GM18520 (cell line): Measurements from ENCODE around the gene ACLY.
"Not testable (repeated sequence)": the region's sequence is repeated elsewhere in the genome, so short reads cannot be mapped to it uniquely, and the experiment has no call there.

Source experiments
- ATAC-seq: cut with Tn5 transposase; IDR thresholded peaks from one replicate; pipeline ENCODE4 v1.9.1; 2021; ENCODE audit not compliant: unreplicated experiment

Gene ACLY

DNA sequence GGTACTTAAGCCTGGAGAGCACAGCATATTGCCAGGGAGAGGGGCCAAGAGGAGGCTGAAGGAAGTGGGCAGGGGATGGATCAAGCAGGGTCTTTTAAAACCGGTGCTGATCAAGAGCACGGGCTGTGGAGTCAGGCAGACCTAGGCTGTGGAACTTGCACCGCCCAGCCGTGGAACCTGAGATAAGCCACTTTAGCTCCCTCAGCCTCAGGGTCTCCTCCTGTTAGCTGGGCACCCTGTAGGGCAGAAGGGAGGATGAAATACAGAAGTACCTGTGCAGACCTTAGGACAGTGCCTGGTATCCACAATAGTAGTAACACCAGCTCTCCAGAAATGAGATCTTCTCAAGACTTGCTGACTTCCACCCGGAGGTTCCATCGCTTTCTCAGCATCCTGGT, 20.9 kb upstream of the ACLY start:
- ATAC-seq: no peak

GRCh38 chr17:41939044-41939692, 20.4 kb upstream of the ACLY start:
- ATAC-seq: no peak

DNA sequence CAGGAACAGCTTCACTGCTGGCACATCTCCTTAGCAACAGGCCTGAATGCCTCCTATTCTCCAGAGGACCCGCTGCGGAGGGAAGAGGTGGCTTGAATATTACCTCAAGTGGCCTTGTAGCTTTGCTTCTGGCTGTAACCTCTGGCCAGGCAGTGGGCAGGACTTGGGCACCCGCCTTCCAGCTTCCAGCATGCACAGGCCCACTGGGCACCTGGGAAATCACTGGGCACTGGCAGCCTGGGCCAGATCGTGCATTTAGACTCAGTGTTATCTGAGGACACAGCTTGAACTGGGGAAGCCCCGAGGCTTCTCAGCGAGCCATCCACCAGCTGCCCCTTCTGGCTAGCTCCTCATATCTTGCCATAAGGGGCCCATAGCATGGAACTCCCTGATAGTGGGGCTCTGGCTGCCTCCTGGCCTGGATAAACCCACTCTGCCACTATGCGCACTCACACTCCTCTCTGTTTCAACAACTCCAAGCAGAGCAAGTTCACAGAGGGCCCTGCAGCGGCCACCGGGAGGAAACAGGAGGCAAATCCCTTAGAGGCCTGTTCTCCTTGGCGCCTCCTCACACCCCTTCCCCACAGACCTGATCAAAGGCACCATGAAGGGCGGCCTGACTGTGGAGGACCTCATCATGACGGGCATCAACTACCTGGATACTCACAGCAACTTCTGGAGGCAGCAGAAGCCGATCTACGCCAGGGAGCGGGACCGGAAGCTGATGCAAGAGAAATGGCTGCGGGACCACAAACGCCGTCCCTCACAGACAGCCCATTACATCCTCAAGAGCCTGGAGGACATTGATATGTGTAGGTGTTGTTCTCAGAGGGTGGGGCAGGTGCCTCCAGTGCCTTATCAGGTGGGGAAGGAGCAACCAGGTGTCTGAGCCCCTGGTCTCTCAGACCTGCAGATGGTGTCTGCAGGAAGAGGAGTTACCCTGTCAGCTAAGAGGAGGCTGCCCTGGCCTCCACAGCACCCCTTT, 19.5 kb upstream of the ACLY start:
- ATAC-seq: no peak

DNA sequence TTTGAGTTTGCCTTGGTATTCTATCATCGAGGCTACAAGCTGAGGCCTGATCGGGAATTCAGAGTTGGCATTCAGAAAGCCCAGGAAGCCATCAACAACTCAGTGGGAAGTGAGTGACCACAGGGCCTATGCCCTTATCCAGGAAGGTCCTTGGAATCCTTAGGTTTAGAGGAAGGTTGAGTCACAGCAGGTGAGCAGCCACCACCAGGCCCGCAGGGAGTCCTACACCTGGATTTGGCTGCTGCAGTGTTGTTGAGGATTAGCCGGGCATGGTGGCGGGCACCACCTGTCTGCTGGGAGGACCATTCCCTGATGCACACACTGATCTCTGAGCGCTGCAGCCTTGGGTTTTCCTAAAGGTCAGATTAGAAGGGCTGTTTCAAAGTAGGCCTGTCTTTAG, 16.9 kb upstream of the ACLY start:
- ATAC-seq: no peak

DNA sequence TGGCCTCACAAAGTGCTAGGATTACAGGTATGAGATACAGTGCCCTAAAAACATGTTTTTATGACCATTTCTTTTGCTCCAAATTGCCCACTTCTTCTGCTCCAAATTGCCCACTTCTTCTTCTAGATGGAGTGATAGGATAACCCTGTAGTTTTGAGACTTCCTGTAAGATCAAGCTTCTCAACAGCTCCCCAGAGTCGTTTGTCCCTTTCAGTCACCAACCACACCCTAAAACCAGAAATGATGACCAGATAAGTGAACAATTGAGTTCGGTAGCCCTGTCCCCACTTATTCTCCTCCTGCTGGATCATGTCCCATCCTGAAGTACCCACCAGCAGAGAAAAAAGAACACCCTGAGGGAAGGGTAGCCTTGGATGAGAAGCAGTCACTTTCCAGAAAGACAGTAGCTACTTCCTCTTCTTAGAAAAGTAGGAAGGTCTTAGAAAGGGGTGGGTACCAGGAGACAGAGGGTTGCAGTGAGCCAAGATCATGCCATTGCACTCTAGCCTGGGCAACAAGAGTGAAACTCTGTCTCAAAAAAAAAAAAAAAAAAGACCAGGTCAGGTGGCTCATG, 14.2 kb upstream of the ACLY start:
- ATAC-seq: no peak

DNA sequence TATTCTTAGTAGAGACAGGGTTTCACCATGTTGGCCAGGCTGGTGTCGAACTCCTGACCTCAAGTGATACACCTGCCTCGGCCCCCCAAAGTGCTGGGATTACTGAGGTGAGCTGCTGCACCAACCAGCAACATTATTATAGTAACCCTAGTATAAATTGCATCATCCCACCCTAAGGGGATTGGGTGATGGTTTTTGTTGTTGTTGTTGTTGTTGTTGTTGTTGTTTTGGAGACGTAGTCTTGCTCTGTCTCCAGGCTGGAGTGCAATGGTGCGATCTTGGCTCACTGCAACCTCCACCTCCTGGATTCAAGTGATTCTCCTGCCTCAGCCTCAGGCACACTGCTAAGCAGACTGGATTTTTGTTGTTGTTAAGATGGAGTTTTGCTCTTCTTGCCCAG, 13.0 kb upstream of the ACLY start:
- ATAC-seq: not testable (repeated sequence)

DNA sequence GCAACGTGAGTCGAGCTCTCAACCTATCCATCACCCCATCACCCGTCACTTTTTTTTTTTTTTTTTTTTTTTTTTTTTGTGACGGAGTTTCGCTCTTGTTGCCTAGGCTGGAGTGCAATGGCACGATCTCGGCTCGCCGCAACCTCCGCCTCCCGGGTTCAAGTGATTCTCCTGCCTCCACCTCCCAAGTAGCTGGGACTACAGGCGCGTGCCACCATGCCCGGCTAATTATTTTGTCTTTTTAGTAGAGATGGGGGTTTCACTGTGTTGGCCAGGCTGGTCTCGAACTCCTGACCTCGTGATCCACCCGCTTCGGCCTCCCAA, 12.0 kb upstream of the ACLY start:
- not testable (repeated sequence) for ATAC-seq

DNA sequence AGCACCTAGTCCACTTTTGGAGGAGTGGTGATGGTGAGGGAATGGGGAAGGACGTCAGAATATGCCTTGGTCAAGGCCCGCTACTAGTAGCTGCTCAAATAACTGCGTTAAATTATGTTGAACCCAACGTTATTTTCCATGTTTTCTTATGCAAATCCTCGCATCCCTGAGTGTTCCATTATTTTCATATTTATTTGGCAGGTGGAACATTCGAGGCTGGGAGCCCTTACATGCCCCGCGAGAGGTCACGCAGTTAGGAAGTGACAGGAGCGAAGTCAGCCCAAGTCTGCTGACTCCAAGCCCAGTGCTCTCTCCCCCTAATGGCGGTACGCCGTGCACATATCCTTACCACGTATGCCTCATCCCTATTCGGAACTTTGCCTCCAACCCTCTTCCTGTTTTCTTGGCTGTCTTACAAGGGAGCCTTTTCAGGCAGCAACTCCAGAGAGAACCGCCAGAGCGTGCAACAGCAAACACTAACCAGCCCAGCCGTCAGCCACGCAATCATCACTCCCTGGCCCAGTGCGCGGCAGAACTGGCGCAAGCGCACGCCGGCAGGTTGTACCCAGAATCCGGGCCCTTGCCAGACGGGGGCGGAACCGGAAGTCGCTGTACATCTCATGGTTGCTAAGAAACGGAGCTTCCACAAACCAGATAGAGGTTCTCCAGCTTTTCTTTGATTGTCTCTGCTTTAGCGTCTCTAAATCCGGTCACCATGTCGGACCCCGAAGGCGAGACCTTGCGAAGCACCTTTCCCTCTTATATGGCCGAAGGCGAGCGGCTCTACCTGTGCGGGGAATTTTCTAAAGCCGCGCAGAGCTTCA, 11.5 kb upstream of the ACLY start, which contains the start of gene ODAD4:
TSS of gene ODAD4 (plus strand) at position 609 of the 824 bp plus-strand sequence. CDS start at position 716, 107 bp downstream.
- ATAC-seq: peak; percentile 87

DNA sequence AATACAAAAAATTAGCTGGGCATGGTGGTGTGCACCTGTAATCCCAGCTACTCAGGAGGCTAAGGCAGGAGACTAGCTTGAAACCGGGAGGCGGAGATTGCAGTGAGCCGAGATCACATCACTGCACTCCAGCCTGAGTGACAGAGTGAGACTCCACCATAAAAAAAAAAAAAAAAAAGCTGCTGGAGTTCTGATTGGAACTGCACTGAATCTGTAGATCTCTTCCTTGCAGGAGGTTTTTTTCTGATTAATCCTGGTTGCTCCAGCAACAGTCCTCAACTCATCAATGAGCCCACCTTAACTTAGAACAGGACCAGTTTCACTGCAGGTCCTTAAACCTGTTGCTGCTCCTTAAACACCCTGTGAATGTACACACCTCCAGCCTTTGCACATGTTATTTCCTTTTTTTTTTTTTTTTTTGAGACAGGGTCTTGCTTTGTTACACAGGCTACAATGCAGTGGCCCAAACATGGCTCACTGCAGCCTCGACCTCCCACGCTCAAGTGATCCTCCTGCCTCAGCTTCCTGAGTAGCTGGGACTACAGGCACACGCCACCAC, 10.0 kb upstream of the ACLY start:
- no peak for ATAC-seq

DNA sequence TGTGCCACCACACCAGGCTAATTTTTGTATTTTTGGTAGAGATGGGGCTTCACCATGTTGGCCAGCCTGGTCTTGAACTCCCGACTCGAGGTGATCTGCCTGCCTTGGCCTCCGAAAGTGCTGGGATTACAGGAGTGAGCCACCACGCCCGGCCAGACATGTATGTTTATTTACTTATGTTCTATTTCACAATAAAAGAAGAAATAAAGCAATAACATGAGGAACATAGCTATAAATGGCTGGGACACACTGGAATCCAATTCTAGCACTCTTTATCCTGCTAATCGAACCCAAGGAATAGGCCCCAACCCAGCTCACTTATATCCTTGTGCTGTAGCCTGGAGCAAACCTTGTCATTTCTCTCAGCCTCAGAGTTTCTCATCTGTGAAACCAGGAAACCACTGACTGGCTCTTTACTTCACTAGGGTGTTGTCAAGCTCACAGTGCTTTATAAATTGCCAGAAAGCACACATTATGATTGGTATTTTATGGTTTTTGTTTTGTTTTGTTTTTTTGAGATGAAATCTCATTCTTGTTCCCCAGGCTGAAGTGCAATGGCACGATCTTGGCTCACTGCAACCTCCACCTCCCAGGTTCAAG, 7.3 kb upstream of the ACLY start:
- no peak for ATAC-seq

- ATAC-seq: no peak
These were observed 1.8 kb upstream of the ACLY start for GRCh38 chr17:41920580-41920955.

GRCh38 chr17:41919840-41920579, 1.3 kb upstream of the ACLY start:
- no peak for ATAC-seq

DNA sequence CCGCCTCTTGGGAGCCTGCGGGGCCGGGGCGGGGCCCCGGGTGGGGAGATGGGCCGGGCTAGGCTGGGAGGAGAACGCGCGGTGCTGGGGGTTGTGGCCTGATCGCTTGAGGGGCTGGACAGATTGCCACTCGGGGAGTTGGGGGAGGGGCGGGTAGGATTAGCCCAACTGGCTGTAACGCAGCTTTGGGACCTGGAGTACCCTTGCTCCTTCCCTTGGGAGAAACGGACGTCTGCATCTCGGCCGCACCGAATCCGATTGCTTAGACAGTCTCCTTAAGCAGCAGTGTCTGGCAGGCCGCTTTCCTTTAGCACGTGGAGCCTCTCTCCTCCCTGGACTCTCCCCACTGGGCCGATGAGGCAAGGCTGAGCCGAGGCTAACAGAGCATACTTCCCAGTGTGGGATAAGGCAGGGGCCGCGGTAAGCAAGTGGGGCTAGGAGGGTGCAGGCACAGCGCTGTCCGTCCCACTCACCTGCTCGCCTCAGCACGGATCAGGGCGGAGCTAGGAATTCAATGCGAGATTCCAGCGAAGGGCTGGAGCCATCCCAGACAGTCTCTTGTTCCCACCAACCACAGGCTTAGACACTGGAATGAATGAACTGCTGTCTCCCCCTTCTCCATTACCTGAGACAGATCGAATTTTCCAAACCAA, 540 bp upstream of the ACLY start:
- ATAC-seq: no peak

- no peak for ATAC-seq
These were observed 955 bp downstream of the ACLY start for GRCh38 chr17:41917679-41918313.

DNA sequence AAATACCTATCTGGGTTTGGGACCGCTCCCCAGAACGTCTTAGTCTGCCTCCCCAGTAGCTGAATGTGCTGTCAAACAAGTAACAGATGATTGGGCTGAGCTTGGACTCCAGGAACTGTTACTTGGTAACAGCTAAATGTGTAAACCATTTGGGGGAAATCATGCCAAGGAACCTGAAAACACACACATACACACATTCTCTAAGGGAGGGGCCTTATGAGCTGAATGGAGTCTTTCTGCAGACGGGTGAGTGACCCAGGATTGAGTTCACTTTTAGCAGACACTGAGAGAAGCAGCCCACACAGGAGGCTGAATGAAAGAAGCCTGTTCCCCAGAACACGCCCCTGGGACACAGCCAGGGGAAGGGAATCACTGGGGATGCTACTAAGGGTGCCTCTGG, 1.6 kb downstream of the ACLY start:
- no peak for ATAC-seq

DNA sequence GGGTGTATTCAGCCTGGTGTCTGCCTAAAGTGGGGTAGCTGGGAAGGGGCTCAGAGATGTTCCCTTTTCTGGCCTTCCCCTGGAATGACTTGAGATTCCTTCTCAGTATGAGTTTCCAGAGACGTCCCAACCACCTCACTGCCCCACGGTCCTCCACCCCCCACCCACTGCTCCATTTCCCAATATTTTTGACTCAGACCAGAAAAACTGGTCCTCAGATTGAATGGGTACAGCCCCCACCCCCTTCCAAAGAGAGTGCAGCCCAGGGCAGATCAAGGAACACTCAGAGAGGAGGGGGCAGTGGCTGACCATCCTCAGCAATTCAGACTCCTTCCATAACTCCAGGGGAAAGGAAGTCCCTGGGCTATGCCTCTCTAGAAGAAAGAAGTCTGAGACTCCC, 3.2 kb downstream of the ACLY start:
- ATAC-seq: no peak

- no peak for ATAC-seq
These were observed 3.7 kb downstream of the ACLY start for GRCh38 chr17:41915020-41915419.

- no peak for ATAC-seq
These were observed 4.4 kb downstream of the ACLY start for GRCh38 chr17:41914358-41914766.

- no peak for ATAC-seq
These were observed 5.0 kb downstream of the ACLY start for GRCh38 chr17:41913798-41914197.
